Articular chondrocyte of knee joint (primary cell): ENCODE results near the gene YEATS4. TPM values are rescaled to one million over a fixed set of nuclear protein-coding genes. Genes with fewer than 3 reads are reported as not detected.

Source experiments
- small RNA-seq: library from RNA; depleted of rRNA; stranded (forward); fragments of <200 nt; gene quantifications from one replicate; pipeline ENCODE3, GENCODE V24; 2012
- total RNA-seq: library from RNA; depleted of rRNA; stranded (reverse); fragments of >200 nt; gene quantifications from 2 replicates; pipeline ENCODE4 v1.2.3, GENCODE V29; 2012

The YEATS4 gene
- total RNA-seq: 16.3 and 28.5 TPM in 2 replicates

DNA sequence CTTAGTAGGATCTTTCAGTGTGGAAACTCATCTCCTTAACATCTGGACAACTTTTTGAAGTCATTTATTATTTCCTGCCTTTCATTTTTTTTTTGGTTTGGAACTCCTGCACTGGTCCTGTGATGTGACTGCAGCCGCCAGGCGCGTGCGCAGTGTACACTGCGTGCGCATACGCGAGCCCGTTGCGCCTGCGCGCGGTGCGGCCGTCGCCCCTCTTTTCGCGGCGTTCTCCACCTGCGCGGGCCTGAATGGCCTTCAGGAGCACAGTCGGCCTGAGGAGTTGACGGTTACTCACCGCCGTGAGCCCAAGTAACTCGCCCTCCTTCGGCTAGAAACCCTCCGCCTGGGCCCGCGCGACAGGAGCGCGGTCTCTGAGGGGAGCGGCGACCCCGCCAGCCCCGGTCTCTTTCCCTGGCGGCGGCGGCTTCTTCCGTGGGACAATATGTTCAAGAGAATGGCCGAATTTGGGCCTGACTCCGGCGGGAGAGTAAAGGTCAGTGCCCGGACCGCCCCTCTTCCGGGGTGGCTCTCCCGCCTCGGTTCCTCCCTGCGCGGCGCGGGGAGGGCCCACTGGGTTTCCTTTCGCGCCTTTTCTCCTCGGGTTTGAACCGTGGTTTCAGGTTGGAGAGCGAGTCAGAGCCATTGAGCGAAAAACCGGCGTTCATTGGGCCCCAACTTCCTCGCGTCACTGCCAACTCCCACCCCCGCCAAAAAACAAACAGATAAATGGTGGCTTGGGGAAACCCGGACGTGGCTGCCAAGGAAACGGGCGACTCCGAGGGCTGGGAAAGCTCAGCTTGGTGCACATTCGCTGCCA is at the start of gene YEATS4:
Gene YEATS4 (plus strand): TSS at position 213 of the 817 bp plus-strand sequence. CDS start 230 bp downstream, at position 443.

DNA sequence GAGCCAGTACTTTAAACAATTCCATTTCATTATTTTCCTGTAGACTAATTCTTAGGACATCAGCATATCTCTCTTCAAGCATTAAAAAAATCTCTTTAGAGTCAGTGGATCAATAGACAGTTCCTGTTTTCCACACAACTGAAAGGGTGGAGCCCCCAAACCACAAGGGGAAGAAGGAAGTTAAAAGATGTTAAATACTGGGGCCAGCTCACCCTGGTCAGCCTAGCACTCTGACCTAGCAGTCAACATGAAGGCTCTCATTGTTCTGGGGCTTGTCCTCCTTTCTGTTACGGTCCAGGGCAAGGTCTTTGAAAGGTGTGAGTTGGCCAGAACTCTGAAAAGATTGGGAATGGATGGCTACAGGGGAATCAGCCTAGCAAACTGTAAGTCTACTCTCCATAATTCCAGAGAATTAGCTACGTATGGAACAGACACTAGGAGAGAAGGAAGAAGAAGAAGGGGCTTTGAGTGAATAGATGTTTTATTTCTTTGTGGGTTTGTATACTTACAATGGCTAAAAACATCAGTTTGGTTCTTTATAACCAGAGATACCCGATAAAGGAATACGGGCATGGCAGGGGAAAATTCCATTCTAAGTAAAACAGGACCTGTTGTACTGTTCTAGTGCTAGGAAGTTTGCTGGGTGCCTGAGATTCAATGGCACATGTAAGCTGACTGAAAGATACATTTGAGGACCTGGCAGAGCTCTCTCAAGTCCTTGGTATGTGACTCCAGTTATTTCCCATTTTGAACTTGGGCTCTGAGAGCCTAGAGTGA is 11.2 kb upstream of the YEATS4 start, which contains the start of gene LYZ:
Gene LYZ (plus strand): TSS at position 220 of the 777 bp plus-strand sequence. CDS start 28 bp downstream, at position 248.

Small RNAs within 50 kb of the gene (small RNA-seq; reads per million reads assigned to genes)
- gene RN7SL804P: not detected

Other genes starting within 250 kb of the YEATS4 start
- gene CPSF6, start 120.2 kb upstream of the YEATS4 start, total RNA-seq: 23.0 and 29.9 TPM in 2 replicates
- gene LYZ, start 11.4 kb upstream of the YEATS4 start, total RNA-seq: 0.13 TPM in 1 of 2 replicates, not detected in the other
- 103 and 111 TPM in 2 replicates for gene FRS2, start 110.6 kb downstream of the YEATS4 start, total RNA-seq
- gene CCT2, start 225.7 kb downstream of the YEATS4 start, total RNA-seq: 174 and 206 TPM in 2 replicates